SK-N-SH treated with all-trans-retinoic acid at 6 μM for 48 hours (cell line): Measurements from ENCODE around the gene IL1R1.

Source experiments
- ATAC-seq: fragments of 200-7000 bp; cut with Tn5 transposase; 3 replicates; pipeline ENCODE4 v1.9.1; 2020; ENCODE audit warnings: mild to moderate bottlenecking, moderate library complexity
- ARNTL ChIP-seq: fragments of 450-650 bp; formaldehyde crosslinking; IDR thresholded peaks from 2 replicates; pipeline ENCODE4 v1.5.0; 2020; ENCODE audit warnings: low read depth, mild to moderate bottlenecking, moderate library complexity, borderline replicate concordance
- BACH2 ChIP-seq: fragments of 250-450 bp; sonication (Bioruptor Pico); IDR thresholded peaks from 2 replicates; pipeline ENCODE4 v1.9.0; 2021; ENCODE audit warnings: mild to moderate bottlenecking, borderline replicate concordance
- CREB5 ChIP-seq: fragments of 250-450 bp; sonication (Bioruptor Pico); IDR thresholded peaks from 2 replicates; pipeline ENCODE4 v1.5.1; 2020; ENCODE audit warnings: low read depth, mild to moderate bottlenecking, moderate library complexity
- CSDC2 ChIP-seq: fragments of 250-450 bp; sonication (Bioruptor Pico); IDR thresholded peaks from 2 replicates; pipeline ENCODE4 v1.5.0; 2020; ENCODE audit warnings: mild to moderate bottlenecking, moderate library complexity
- CSRNP3 ChIP-seq: fragments of 250-450 bp; sonication (Bioruptor Pico); IDR thresholded peaks from 2 replicates; pipeline ENCODE4 v1.5.1; 2021; ENCODE audit warnings: mild to moderate bottlenecking, moderate library complexity
- ESRRG ChIP-seq: fragments of 250-450 bp; sonication (Bioruptor Pico); IDR thresholded peaks from 2 replicates; pipeline ENCODE4 v1.6.1; 2021; ENCODE audit warnings: mild to moderate bottlenecking
- GLIS3 ChIP-seq: fragments of 250-450 bp; sonication (Bioruptor Pico); IDR thresholded peaks from 2 replicates; pipeline ENCODE4 v1.5.0; 2020; ENCODE audit warnings: mild to moderate bottlenecking, moderate library complexity
- ISL1 ChIP-seq: fragments of 250-450 bp; sonication (Bioruptor Pico); IDR thresholded peaks from 2 replicates; pipeline ENCODE4 v2.1.2; 2022; ENCODE audit warnings: mild to moderate bottlenecking, moderate library complexity
- OSR1 ChIP-seq: fragments of 250-450 bp; sonication (Bioruptor Pico); IDR thresholded peaks from 2 replicates; pipeline ENCODE4 v1.8.0; 2022; ENCODE audit warnings: moderate library complexity, mild to moderate bottlenecking, inconsistent platforms
- PATZ1 ChIP-seq: fragments of 250-450 bp; sonication (Bioruptor Pico); IDR thresholded peaks from 2 replicates; pipeline ENCODE4 v1.8.0; 2020; ENCODE audit warnings: mild to moderate bottlenecking, moderate library complexity, borderline replicate concordance
- POU6F1 ChIP-seq: fragments of 250-450 bp; sonication (Bioruptor Pico); IDR thresholded peaks from 2 replicates; pipeline ENCODE4 v1.8.0; 2021; ENCODE audit warnings: low read depth, mild to moderate bottlenecking, moderate library complexity, borderline replicate concordance
- PPARA ChIP-seq: fragments of 250-450 bp; sonication (Bioruptor Pico); IDR thresholded peaks from 2 replicates; pipeline ENCODE4 v1.5.0; 2020; ENCODE audit warnings: mild to moderate bottlenecking, borderline replicate concordance
- RARB ChIP-seq: fragments of 250-450 bp; sonication (Bioruptor Pico); IDR thresholded peaks from 2 replicates; pipeline ENCODE4 v1.8.0; 2021; ENCODE audit warnings: mild to moderate bottlenecking, moderate library complexity
- SNAI2 ChIP-seq: fragments of 250-450 bp; sonication (Bioruptor Pico); IDR thresholded peaks from 2 replicates; pipeline ENCODE4 v1.5.0; 2020; ENCODE audit warnings: mild to moderate bottlenecking, moderate library complexity
- TCF4 ChIP-seq: fragments of 250-450 bp; sonication (Bioruptor Pico); IDR thresholded peaks from 2 replicates; pipeline ENCODE4 v1.8.0; 2021; ENCODE audit warnings: mild to moderate bottlenecking, moderate library complexity, borderline replicate concordance
- TOX ChIP-seq: fragments of 250-450 bp; sonication (Bioruptor Pico); IDR thresholded peaks from 2 replicates; pipeline ENCODE4 v1.8.0; 2021; ENCODE audit warnings: mild to moderate bottlenecking, moderate library complexity, borderline replicate concordance
- TSHZ2 ChIP-seq: fragments of 250-450 bp; sonication (Bioruptor Pico); IDR thresholded peaks from 2 replicates; pipeline ENCODE4 v1.5.0; 2020; ENCODE audit warnings: mild to moderate bottlenecking, moderate library complexity
- ZC3H10 ChIP-seq: fragments of 250-450 bp; sonication (Bioruptor Pico); IDR thresholded peaks from 2 replicates; pipeline ENCODE4 v1.5.1; 2021; ENCODE audit warnings: mild to moderate bottlenecking, moderate library complexity
- ZFP3 ChIP-seq: fragments of 250-450 bp; sonication (Bioruptor Pico); IDR thresholded peaks from 2 replicates; pipeline ENCODE4 v1.5.0; 2020; ENCODE audit warnings: mild to moderate bottlenecking, moderate library complexity
- ZNF565 ChIP-seq: fragments of 450-650 bp; formaldehyde crosslinking; conservative IDR thresholded peaks from 2 replicates; pipeline ENCODE4 v1.5.0; 2020; ENCODE audit warnings: low read depth, mild to moderate bottlenecking, moderate library complexity
- ZNF70 ChIP-seq: fragments of 450-650 bp; formaldehyde crosslinking; IDR thresholded peaks from 2 replicates; pipeline ENCODE4 v1.5.0; 2020; ENCODE audit warnings: mild to moderate bottlenecking, moderate library complexity
- ZNF8 ChIP-seq: fragments of 450-650 bp; formaldehyde crosslinking; IDR thresholded peaks from 2 replicates; pipeline ENCODE4 v1.5.0; 2020; ENCODE audit warnings: mild to moderate bottlenecking, moderate library complexity

IL1R1 gene

GRCh38 chr2:102109016-102109415 is 33.5 kb upstream of the IL1R1 start:
- ATAC-seq = no peak
- TF ChIP-seq SNAI2 (CRISPR knock-in tag) (no peak), ZNF70 (CRISPR knock-in tag) (no peak)

GRCh38 chr2:102110171-102110570 is 32.4 kb upstream of the IL1R1 start:
- ATAC-seq = no peak

GRCh38 chr2:102110596-102111334 is 31.8 kb upstream of the IL1R1 start:
- no peak for ATAC-seq
- TF ChIP-seq OSR1 (CRISPR knock-in tag) (no peak), SNAI2 (CRISPR knock-in tag) (no peak), ESRRG (no peak), ARNTL (no peak), RARB (CRISPR knock-in tag) (no peak), TSHZ2 (CRISPR knock-in tag) (no peak), ZNF565 (CRISPR knock-in tag) (no peak), ZNF8 (CRISPR knock-in tag) (no peak), CSDC2 (no peak), CREB5 (CRISPR knock-in tag) (no peak), ZNF70 (CRISPR knock-in tag) (no peak), TCF4 (CRISPR knock-in tag) (no peak), ZC3H10 (no peak), GLIS3 (no peak), CSRNP3 (CRISPR knock-in tag) (no peak), BACH2 (CRISPR knock-in tag) (no peak), ISL1 (CRISPR knock-in tag) (no peak), ZFP3 (CRISPR knock-in tag) (no peak)

More at GRCh38 chr2:102110171-102110570, 32.4 kb upstream of the IL1R1 start:
- no peak for TF ChIP-seq POU6F1 (CRISPR knock-in tag)
- TF ChIP-seq, all 23 proteins: peak for 0

- ATAC-seq = no peak
- TF ChIP-seq ZC3H10 = no peak
- no peak for TF ChIP-seq ZFP3 (CRISPR knock-in tag)
- no peak for TF ChIP-seq ISL1 (CRISPR knock-in tag)
- TF ChIP-seq TSHZ2 (CRISPR knock-in tag) = no peak
- no peak for TF ChIP-seq ZNF565 (CRISPR knock-in tag)
- no peak for TF ChIP-seq PPARA
- no peak for TF ChIP-seq PATZ1 (CRISPR knock-in tag)
- TF ChIP-seq CSDC2 = no peak
- no peak for TF ChIP-seq OSR1 (CRISPR knock-in tag)
- TF ChIP-seq RARB (CRISPR knock-in tag) = no peak
- no peak for TF ChIP-seq TOX (CRISPR knock-in tag)
- no peak for TF ChIP-seq SNAI2 (CRISPR knock-in tag)
- no peak for TF ChIP-seq BACH2 (CRISPR knock-in tag)
- TF ChIP-seq CSRNP3 (CRISPR knock-in tag) = no peak
- no peak for TF ChIP-seq ZNF70 (CRISPR knock-in tag)
Measured at GRCh38 chr2:102111823-102112222, 30.7 kb upstream of the IL1R1 start.
